Measurements from ENCODE around the gene CABP4.

DNA sequence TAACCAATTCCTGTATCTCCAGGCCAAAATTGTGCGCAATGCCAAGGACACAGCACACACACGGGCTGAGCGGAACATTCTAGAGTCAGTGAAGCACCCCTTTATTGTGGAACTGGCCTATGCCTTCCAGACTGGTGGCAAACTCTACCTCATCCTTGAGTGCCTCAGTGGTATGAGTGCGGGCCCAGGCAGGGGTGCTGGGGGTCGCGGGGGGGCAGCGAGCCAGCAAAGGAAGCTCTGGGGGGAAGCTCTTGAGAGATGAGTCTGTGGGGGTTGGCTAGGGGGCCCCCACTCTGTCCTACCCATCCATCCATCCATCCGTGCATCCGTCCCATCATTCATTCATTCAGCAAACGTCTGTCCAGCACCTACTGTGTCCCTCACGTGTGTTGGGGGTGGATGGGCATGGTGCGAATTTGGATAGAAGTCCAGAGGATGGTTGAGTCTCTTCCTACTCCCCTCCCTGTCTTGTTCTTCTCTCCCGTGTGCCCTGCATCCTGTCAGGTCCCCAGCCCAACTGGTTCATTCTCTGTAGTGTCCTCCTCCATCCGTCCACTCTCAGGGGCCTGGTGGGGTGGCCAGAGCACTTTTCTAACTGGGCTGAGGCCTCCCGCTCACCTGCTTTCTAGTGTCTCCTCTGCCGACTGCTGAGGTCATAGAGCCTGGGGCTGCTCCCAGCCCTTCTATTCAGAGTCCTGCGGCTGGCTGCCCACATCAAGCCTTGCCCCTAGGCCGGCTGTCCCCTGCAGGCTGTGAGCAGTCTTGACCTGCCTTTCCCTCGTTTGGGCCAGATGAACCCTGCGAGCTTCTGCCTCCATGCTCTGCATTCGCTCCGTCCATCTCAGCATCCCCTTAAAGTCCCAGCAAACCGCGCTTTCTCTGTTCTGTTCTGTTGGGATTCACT, 23.6 kb upstream of the CABP4 start:
- TF ChIP-seq, protein P1, sequence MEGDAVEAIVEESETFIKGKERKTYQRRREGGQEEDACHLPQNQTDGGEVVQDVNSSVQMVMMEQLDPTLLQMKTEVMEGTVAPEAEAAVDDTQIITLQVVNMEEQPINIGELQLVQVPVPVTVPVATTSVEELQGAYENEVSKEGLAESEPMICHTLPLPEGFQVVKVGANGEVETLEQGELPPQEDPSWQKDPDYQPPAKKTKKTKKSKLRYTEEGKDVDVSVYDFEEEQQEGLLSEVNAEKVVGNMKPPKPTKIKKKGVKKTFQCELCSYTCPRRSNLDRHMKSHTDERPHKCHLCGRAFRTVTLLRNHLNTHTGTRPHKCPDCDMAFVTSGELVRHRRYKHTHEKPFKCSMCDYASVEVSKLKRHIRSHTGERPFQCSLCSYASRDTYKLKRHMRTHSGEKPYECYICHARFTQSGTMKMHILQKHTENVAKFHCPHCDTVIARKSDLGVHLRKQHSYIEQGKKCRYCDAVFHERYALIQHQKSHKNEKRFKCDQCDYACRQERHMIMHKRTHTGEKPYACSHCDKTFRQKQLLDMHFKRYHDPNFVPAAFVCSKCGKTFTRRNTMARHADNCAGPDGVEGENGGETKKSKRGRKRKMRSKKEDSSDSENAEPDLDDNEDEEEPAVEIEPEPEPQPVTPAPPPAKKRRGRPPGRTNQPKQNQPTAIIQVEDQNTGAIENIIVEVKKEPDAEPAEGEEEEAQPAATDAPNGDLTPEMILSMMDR (conservative IDR thresholded peaks at IDR 0.05) = no peak
- no peak for TF ChIP-seq EZH2 (IDR thresholded peaks at IDR 0.05; ENCODE audit: low read depth)
